ENCODE measurements around the gene SPEG.

SPEG gene

GRCh38 chr2:219537657-219538488 is 103.2 kb downstream of the SPEG start:
- peaks cover 0 to 39% (median 26%) of the 10 kb centered on the region in 5 donors for H3K27me3 ChIP-seq (ENCODE audit: control insufficient read depth in 5 of 5, insufficient read depth in 4 of 5, low read length in 5 of 5)
- no peak overlapping the region for H3K27ac ChIP-seq (ENCODE audit: low read depth, low read length)

DNA sequence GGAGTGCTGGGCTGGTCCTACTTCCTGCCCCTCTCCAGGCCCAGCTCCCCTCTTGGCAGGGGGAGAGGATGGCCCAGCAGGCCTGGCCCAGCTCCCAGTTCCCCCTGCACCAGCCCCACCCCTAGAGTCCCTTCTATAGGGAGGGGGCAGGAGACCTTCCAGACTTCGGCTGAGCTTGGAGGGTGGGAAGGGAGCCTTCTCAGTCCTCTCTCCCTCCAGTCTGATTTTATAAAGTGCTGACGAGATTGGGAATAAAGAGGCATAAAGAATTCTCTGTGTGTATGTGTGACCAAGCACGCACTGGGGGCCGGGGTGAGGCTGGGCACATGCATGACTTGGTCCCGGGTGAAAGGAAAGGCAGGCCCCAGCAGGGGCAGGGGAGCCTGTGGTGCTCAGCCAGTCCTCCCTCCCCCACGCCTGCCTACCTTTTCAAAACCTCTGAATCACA is 103.9 kb downstream of the SPEG start:
- no peak overlapping the region for H3K4me3 ChIP-seq (ENCODE audit: low read depth in 1 of 5, low read length in 5 of 5)
- H3K36me3 ChIP-seq (ENCODE audit: control insufficient read depth in 5 of 5, insufficient read depth in 5 of 5, low read length in 5 of 5) = peaks cover 0 to 23% (median 16%) of the 10 kb centered on the region in 5 donors
- peaks cover 0 to 35% (median 26%) of the 10 kb centered on the region in 5 donors for H3K27me3 ChIP-seq (ENCODE audit: control insufficient read depth in 5 of 5, insufficient read depth in 4 of 5, low read length in 5 of 5)
- no peaks in the 10 kb centered on the region for H3K9me3 ChIP-seq (ENCODE audit: control insufficient read depth in 5 of 5, low read length in 5 of 5)
- peaks cover 4 to 20% (median 19%) of the 10 kb centered on the region in 5 donors for H3K4me1 ChIP-seq (ENCODE audit: control insufficient read depth in 5 of 5, insufficient read depth in 5 of 5, low read length in 5 of 5)
- H3K9ac ChIP-seq (ENCODE audit: low read length in 5 of 5) = no peak overlapping the region
- no peak overlapping the region for H3K27ac ChIP-seq (ENCODE audit: low read depth, low read length)

More at GRCh38 chr2:219537657-219538488, 103.2 kb downstream of the SPEG start:
- Histone ChIP-seq H3K4me1 (ENCODE audit: control insufficient read depth in 5 of 5, insufficient read depth in 5 of 5, low read length in 5 of 5) (peaks cover 4 to 16% (median 14%) of the 10 kb centered on the region in 5 donors), H3K9ac (ENCODE audit: low read length in 5 of 5) (no peak overlapping the region), H3K4me3 (ENCODE audit: low read depth in 1 of 5, low read length in 5 of 5) (no peak overlapping the region), H3K36me3 (ENCODE audit: control insufficient read depth in 5 of 5, insufficient read depth in 5 of 5, low read length in 5 of 5) (peaks cover 0 to 23% (median 16%) of the 10 kb centered on the region in 5 donors), H3K9me3 (ENCODE audit: control insufficient read depth in 5 of 5, low read length in 5 of 5) (no peaks in the 10 kb centered on the region)

GRCh38 chr2:219538956-219539788 is 104.5 kb downstream of the SPEG start:
- Histone ChIP-seq H3K4me3 (ENCODE audit: low read depth in 1 of 5, low read length in 5 of 5) (no peak overlapping the region), H3K27me3 (ENCODE audit: control insufficient read depth in 5 of 5, insufficient read depth in 4 of 5, low read length in 5 of 5) (peaks cover 0 to 32% (median 24%) of the 10 kb centered on the region in 5 donors), H3K27ac (ENCODE audit: low read depth, low read length) (no peak overlapping the region), H3K4me1 (ENCODE audit: control insufficient read depth in 5 of 5, insufficient read depth in 5 of 5, low read length in 5 of 5) (peaks cover 4 to 25% (median 24%) of the 10 kb centered on the region in 5 donors), H3K36me3 (ENCODE audit: control insufficient read depth in 5 of 5, insufficient read depth in 5 of 5, low read length in 5 of 5) (peaks cover 0 to 23% (median 16%) of the 10 kb centered on the region in 5 donors), H3K9ac (ENCODE audit: low read length in 5 of 5) (no peak overlapping the region), H3K9me3 (ENCODE audit: control insufficient read depth in 5 of 5, low read length in 5 of 5) (no peaks in the 10 kb centered on the region)

- peaks cover 0 to 23% (median 16%) of the 10 kb centered on the region in 5 donors for H3K36me3 ChIP-seq (ENCODE audit: control insufficient read depth in 5 of 5, insufficient read depth in 5 of 5, low read length in 5 of 5)
- H3K9ac ChIP-seq (ENCODE audit: low read length in 5 of 5) = no peak overlapping the region
- H3K4me1 ChIP-seq (ENCODE audit: control insufficient read depth in 5 of 5, insufficient read depth in 5 of 5, low read length in 5 of 5) = peaks cover 4 to 30% (median 30%) of the 10 kb centered on the region in 5 donors
- H3K9me3 ChIP-seq (ENCODE audit: control insufficient read depth in 5 of 5, low read length in 5 of 5) = no peaks in the 10 kb centered on the region
- H3K27me3 ChIP-seq (ENCODE audit: control insufficient read depth in 5 of 5, insufficient read depth in 4 of 5, low read length in 5 of 5) = peaks cover 0 to 29% (median 20%) of the 10 kb centered on the region in 5 donors
- H3K27ac ChIP-seq (ENCODE audit: low read depth, low read length) = no peak overlapping the region
- H3K4me3 ChIP-seq (ENCODE audit: low read depth in 1 of 5, low read length in 5 of 5) = no peak overlapping the region
These were observed 105.5 kb downstream of the SPEG start for GRCh38 chr2:219539926-219540678.

DNA sequence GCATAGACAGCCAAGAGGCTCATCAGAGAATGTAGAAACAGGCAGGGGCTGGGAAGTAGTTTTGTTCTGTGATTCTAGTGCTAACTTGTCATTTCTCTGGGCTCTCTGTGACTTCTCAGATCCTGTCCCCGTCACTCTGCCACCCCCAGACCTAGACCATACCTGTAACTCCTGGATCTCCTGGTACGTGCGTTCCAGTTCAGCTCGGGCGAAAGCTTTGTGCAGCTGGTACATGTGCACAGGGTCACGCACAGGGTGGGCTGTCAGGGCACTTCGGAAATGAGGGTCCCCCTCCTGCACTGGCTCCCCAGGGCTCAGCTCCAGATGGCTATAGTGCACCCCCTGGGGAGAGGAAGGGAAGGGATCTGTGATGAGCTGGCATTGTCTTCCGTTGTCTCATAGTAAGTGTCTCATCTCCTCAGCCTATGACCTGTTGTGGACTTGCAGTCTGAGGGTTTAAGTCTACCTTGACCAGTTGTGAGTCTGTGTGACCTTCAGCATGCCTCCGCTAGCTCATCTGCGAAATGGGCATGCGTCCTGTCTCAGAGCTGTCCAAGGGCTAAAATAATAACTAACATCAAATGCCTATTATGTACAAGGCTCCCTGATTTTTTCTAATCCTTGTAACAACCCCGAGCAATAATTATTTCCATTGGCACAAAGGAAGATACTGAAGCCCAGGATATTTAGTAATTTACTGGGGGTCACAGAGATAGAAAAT is 106.3 kb downstream of the SPEG start:
- Histone ChIP-seq H3K9ac (ENCODE audit: low read length in 5 of 5) (no peak overlapping the region), H3K4me1 (ENCODE audit: control insufficient read depth in 5 of 5, insufficient read depth in 5 of 5, low read length in 5 of 5) (peaks cover 4 to 30% (median 30%) of the 10 kb centered on the region in 5 donors), H3K27ac (ENCODE audit: low read depth, low read length) (no peak overlapping the region), H3K36me3 (ENCODE audit: control insufficient read depth in 5 of 5, insufficient read depth in 5 of 5, low read length in 5 of 5) (peaks cover 0 to 23% (median 16%) of the 10 kb centered on the region in 5 donors), H3K9me3 (ENCODE audit: control insufficient read depth in 5 of 5, low read length in 5 of 5) (no peaks in the 10 kb centered on the region), H3K27me3 (ENCODE audit: control insufficient read depth in 5 of 5, insufficient read depth in 4 of 5, low read length in 5 of 5) (peaks cover 0 to 28% (median 15%) of the 10 kb centered on the region in 5 donors), H3K4me3 (ENCODE audit: low read depth in 1 of 5, low read length in 5 of 5) (no peak overlapping the region)

DNA sequence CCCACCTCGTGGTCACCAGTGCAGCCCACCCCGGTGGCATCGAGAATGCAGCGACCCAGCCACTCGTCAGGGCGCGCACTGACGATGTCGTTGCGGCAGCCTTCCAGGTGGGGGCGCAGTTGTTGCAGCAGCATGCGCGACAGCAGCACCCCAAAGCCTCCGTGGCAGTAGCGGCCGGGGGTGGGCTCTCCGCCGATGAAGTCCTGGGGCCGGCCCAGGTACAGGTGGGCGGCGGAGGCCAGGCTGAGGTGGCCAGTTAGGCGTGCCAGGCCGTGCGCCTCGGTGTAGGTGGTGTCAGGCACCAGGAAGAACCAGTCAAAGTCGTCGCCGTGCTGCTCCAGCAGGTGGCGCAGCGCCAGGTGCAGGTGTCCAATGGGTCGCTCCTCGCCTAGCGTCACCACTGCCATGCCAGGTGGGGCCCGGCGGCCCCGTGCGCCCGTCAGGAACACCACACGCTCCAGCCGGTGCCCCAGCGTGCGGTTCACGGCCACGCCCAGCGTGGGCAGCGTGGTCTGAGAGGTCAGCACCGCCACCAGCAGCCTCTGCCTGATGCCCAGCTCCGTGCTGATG is 107.1 kb downstream of the SPEG start:
- Histone ChIP-seq H3K4me3 (ENCODE audit: low read depth in 1 of 5, low read length in 5 of 5) (peak overlapping the region in 3 of 5 donors; percentile 38 to 50 (median 50)), H3K27ac (ENCODE audit: low read depth, low read length) (no peak overlapping the region), H3K9me3 (ENCODE audit: control insufficient read depth in 5 of 5, low read length in 5 of 5) (no peaks in the 10 kb centered on the region), H3K4me1 (ENCODE audit: control insufficient read depth in 5 of 5, insufficient read depth in 5 of 5, low read length in 5 of 5) (peaks cover 4 to 30% (median 30%) of the 10 kb centered on the region in 5 donors), H3K9ac (ENCODE audit: low read length in 5 of 5) (no peak overlapping the region), H3K27me3 (ENCODE audit: control insufficient read depth in 5 of 5, insufficient read depth in 4 of 5, low read length in 5 of 5) (peaks cover 0 to 20% (median 13%) of the 10 kb centered on the region in 5 donors), H3K36me3 (ENCODE audit: control insufficient read depth in 5 of 5, insufficient read depth in 5 of 5, low read length in 5 of 5) (peaks cover 0 to 23% (median 16%) of the 10 kb centered on the region in 5 donors)

- peaks cover 4 to 30% (median 30%) of the 10 kb centered on the region in 5 donors for H3K4me1 ChIP-seq (ENCODE audit: control insufficient read depth in 5 of 5, insufficient read depth in 5 of 5, low read length in 5 of 5)
These were observed 108.4 kb downstream of the SPEG start for GRCh38 chr2:219542931-219543595.

DNA sequence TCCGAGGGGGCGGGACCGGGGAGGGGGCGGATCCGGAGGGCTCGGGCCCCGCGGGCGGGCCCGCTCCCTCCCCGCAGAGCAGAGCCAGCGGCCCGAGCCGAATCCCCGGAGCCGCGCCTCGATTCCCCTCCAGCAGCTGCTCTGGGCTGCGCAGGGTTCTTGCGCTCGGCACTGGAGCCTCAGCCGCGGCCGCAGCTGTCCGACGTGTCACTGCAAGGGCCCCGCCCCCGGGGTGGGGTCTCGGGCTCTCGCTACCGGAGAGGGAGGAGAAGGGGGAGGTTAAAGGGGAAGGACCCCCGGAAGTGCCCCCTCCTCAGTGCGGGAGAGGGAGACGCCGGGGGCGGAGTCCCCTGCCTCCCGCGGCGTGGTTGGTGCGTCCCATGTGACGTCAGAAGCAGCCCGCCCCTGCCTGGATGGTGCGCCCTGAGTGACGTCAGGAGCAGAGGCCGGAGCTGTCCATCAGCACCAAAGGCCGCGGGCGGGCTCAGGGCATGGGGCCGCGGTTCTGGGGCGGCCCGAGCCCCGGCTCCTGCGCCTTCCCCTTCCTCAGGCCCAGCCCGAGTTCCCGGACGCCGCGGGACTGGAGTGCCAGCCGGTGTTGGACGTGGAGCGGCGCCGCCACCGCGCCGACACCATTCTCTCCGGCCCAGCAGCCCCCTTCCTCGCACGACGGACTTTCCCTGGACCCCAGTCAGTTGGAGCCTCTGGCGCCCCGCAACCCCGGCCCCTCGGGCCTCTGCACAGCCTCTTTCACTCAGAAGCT is 109.1 kb downstream of the SPEG start, which contains the start of the genes CHPF and TMEM198:
CHPF (minus strand) TSS at position 214 of the 763 bp plus-strand sequence. CDS start 271 bp downstream, outside the sequence.
TMEM198 (plus strand) TSS at position 433 of the 763 bp plus-strand sequence. CDS start 700 bp downstream, outside the sequence.
- Histone ChIP-seq H3K27me3 (ENCODE audit: control insufficient read depth in 5 of 5, insufficient read depth in 4 of 5, low read length in 5 of 5) (peaks cover 0 to 16% (median 7%) of the 10 kb centered on the region in 5 donors), H3K4me3 (ENCODE audit: low read depth in 1 of 5, low read length in 5 of 5) (peak within 1 kb of the TSS; percentile 54 to 74 (median 63)), H3K4me1 (ENCODE audit: control insufficient read depth in 5 of 5, insufficient read depth in 5 of 5, low read length in 5 of 5) (peaks cover 4 to 30% (median 30%) of the 10 kb centered on the region in 5 donors), H3K9me3 (ENCODE audit: control insufficient read depth in 5 of 5, low read length in 5 of 5) (no peaks in the 10 kb centered on the region), H3K36me3 (ENCODE audit: control insufficient read depth in 5 of 5, insufficient read depth in 5 of 5, low read length in 5 of 5) (peaks cover 0 to 23% (median 16%) of the 10 kb centered on the region in 5 donors), H3K27ac (ENCODE audit: low read depth, low read length) (peak within 1 kb of the TSS; percentile 54), H3K9ac (ENCODE audit: low read length in 5 of 5) (peak within 1 kb of the TSS in 4 of 5 donors; percentile 58 to 77 (median 71))

More at GRCh38 chr2:219542931-219543595, 108.4 kb downstream of the SPEG start:
- Histone ChIP-seq H3K9me3 (ENCODE audit: control insufficient read depth in 5 of 5, low read length in 5 of 5) (no peaks in the 10 kb centered on the region), H3K36me3 (ENCODE audit: control insufficient read depth in 5 of 5, insufficient read depth in 5 of 5, low read length in 5 of 5) (peaks cover 0 to 23% (median 16%) of the 10 kb centered on the region in 5 donors), H3K9ac (ENCODE audit: low read length in 5 of 5) (peak overlapping the region in 4 of 5 donors; percentile 58 to 77 (median 71)), H3K4me3 (ENCODE audit: low read depth in 1 of 5, low read length in 5 of 5) (peak overlapping the region; percentile 50 to 74 (median 63)), H3K27ac (ENCODE audit: low read depth, low read length) (peak overlapping the region; percentile 54), H3K27me3 (ENCODE audit: control insufficient read depth in 5 of 5, insufficient read depth in 4 of 5, low read length in 5 of 5) (peaks cover 0 to 16% (median 7%) of the 10 kb centered on the region in 5 donors)

Measured in subcutaneous abdominal adipose tissue (tissue), 5 donors.